BJ (cell line): ENCODE data around the gene PADI1. TPM values are rescaled to one million over a fixed set of nuclear protein-coding genes. Genes with fewer than 3 reads are reported as not detected.

Experiments used
- CTCF ChIA-PET: fragments of 350-600 bp; formaldehyde crosslinking; extraction: SDS; loops from one replicate; lab custom pipeline; 2021; ENCODE audit warnings: antibody characterized with exemption, inconsistent platforms; lab: Yijun Ruan, JAX
- POLR2A ChIA-PET: fragments of 300-600 bp; sonication (Branson Sonifier 250); formaldehyde crosslinking; extraction: SDS; loops from one replicate; lab custom pipeline; 2021; ENCODE audit warnings: antibody characterized with exemption; lab: Charles Lee
- DNase-seq: peaks from one replicate; pipeline ENCODE4 v3.0.0-alpha.2; 2011; ENCODE audit warnings: low read depth
- H3K27me3 ChIP-seq: 2 replicates; pipeline ENCODE4 v1.6.0; 2011; ENCODE audit warnings: low read length; ENCODE audit not compliant: control insufficient read depth, insufficient read depth
- H3K36me3 ChIP-seq: 2 replicates; pipeline ENCODE4 v1.5.1; 2011; ENCODE audit warnings: low read length; ENCODE audit not compliant: control insufficient read depth, insufficient read depth
- H3K4me3 ChIP-seq: 2 replicates; pipeline ENCODE4 v1.5.1; 2011; ENCODE audit warnings: low read depth, mild to moderate bottlenecking, control low read depth, low read length
- CTCF ChIP-seq: IDR thresholded peaks from 2 replicates; pipeline ENCODE4 v1.5.1; 2011; ENCODE audit warnings: low read depth, mild to moderate bottlenecking, control low read depth, inconsistent platforms, low read length, moderate library complexity; ENCODE audit not compliant: insufficient read depth
- polyA plus RNA-seq: library from polyadenylated mRNA; depleted of rRNA; stranded (reverse); fragments of >200 nt; gene quantifications from 2 replicates; pipeline ENCODE4 v1.2.3, GENCODE V29; 2011

The PADI1 gene
- polyA plus RNA-seq, 1 experiment: 0.82 TPM

GRCh38 chr1:17265950-17266349 lies 61.0 kb downstream of the PADI1 start:
- no peak for TF ChIP-seq CTCF

GRCh38 chr1:17270891-17271765 lies 66.2 kb downstream of the PADI1 start:
- no peak for DNase-seq
- Histone ChIP-seq H3K36me3 (no peaks in the 10 kb centered on the region), H3K4me3 (no peak overlapping the region), H3K27me3 (no peaks in the 10 kb centered on the region)
- ChIA-PET CTCF (interaction anchor here (1.4 to 1.8 kb wide), 5 partner anchors 9 to 211 kb away, joined by 4 to 14 read pairs (median 5); no protein-coding TSS in a partner anchor), POLR2A (no interaction called here)
- no peak for TF ChIP-seq CTCF

More at GRCh38 chr1:17265950-17266349, 61.0 kb downstream of the PADI1 start:
- Histone ChIP-seq H3K27me3 (no peaks in the 10 kb centered on the region), H3K4me3 (no peak overlapping the region), H3K36me3 (no peaks in the 10 kb centered on the region)
- CTCF ChIA-PET: interaction anchor here (0.5 to 1.6 kb wide), 4 partner anchors 8 to 201 kb away, joined by 3 to 12 read pairs (median 4); no protein-coding TSS in a partner anchor
- POLR2A ChIA-PET: no interaction called here
- no peak for DNase-seq

GRCh38 chr1:17272066-17272465 lies 67.1 kb downstream of the PADI1 start:
- H3K4me3 ChIP-seq: no peak overlapping the region
- DNase-seq: no peak
- POLR2A ChIA-PET: no interaction called here
- TF ChIP-seq CTCF: no peak
- H3K27me3 ChIP-seq: no peaks in the 10 kb centered on the region
- CTCF ChIA-PET: interaction anchor here (0.7 to 3.2 kb wide), 8 partner anchors 10 to 212 kb away, joined by 3 to 20 read pairs (median 4); no protein-coding TSS in a partner anchor
- H3K36me3 ChIP-seq: no peaks in the 10 kb centered on the region

GRCh38 chr1:17272646-17273045 lies 67.7 kb downstream of the PADI1 start:
- Histone ChIP-seq H3K27me3 (no peaks in the 10 kb centered on the region), H3K36me3 (no peaks in the 10 kb centered on the region), H3K4me3 (no peak overlapping the region)
- no peak for DNase-seq
- ChIA-PET CTCF (interaction anchor here (0.7 to 3.2 kb wide), 8 partner anchors 7 to 147 kb away, joined by 3 to 20 read pairs (median 5); no protein-coding TSS in a partner anchor), POLR2A (no interaction called here)
- TF ChIP-seq CTCF: no peak

GRCh38 chr1:17273096-17273495 lies 68.2 kb downstream of the PADI1 start:
- no peak for DNase-seq
- H3K36me3 ChIP-seq: no peaks in the 10 kb centered on the region
- ChIA-PET CTCF (interaction anchor here (0.9 to 3.2 kb wide), 13 partner anchors 8 to 148 kb away, joined by 3 to 20 read pairs (median 4); no protein-coding TSS in a partner anchor), POLR2A (no interaction called here)
- H3K27me3 ChIP-seq: no peaks in the 10 kb centered on the region
- no peak overlapping the region for H3K4me3 ChIP-seq
- TF ChIP-seq CTCF: no peak
